Smooth muscle cell (in vitro differentiated cells): ENCODE results near the gene CEPT1. TPM values are rescaled to one million over a fixed set of nuclear protein-coding genes. Genes with fewer than 3 reads are reported as not detected.
A peak's percentile ranks its signal among the peaks of the same experiment; 100 is the strongest.

Experiments
- DNase-seq: peaks from one replicate; lab custom pipeline; 2025; ENCODE audit not compliant: unreplicated experiment; lab: John Stamatoyannopoulos, UW
- H2AFZ ChIP-seq: fragments of 200-600 bp; sonication (generic); 2 replicates; pipeline ENCODE4 v1.6.0; 2016; ENCODE audit warnings: antibody characterized with exemption, low read depth, mild to moderate bottlenecking
- H3F3A ChIP-seq: fragments of 200-600 bp; sonication (generic); 2 replicates; pipeline ENCODE4 v1.6.0; 2017; ENCODE audit warnings: antibody characterized with exemption, low read depth
- H3K27ac ChIP-seq: fragments of 200-600 bp; sonication (generic); 2 replicates; pipeline ENCODE4 v1.5.1; 2016; ENCODE audit warnings: low read depth, mild to moderate bottlenecking
- H3K27me3 ChIP-seq: fragments of 200-600 bp; sonication (generic); 2 replicates; pipeline ENCODE4 v1.6.1; 2016; ENCODE audit warnings: low read depth, mild to moderate bottlenecking
- H3K36me3 ChIP-seq: fragments of 200-600 bp; sonication (generic); 2 replicates; pipeline ENCODE4 v1.5.1; 2016; ENCODE audit warnings: low read depth
- H3K4me1 ChIP-seq: fragments of 200-600 bp; sonication (generic); 2 replicates; pipeline ENCODE4 v1.5.1; 2016; ENCODE audit warnings: low read depth
- H3K4me2 ChIP-seq: fragments of 200-600 bp; sonication (generic); 2 replicates; pipeline ENCODE4 v1.6.0; 2016; ENCODE audit warnings: mild to moderate bottlenecking
- H3K4me3 ChIP-seq: fragments of 200-600 bp; sonication (generic); 2 replicates; pipeline ENCODE4 v1.5.1; 2016; ENCODE audit warnings: mild to moderate bottlenecking
- H3K79me2 ChIP-seq: fragments of 200-600 bp; sonication (generic); 2 replicates; pipeline ENCODE4 v1.6.0; 2016; ENCODE audit warnings: low read depth, mild to moderate bottlenecking
- H3K9ac ChIP-seq: fragments of 200-600 bp; sonication (generic); 2 replicates; pipeline ENCODE4 v1.6.0; 2016; ENCODE audit warnings: low read depth
- H3K9me3 ChIP-seq: fragments of 200-600 bp; sonication (generic); replicated peaks from 2 replicates; pipeline ENCODE4 v1.5.1; 2016; ENCODE audit warnings: low read depth
- H4K20me1 ChIP-seq: fragments of 200-600 bp; sonication (generic); 2 replicates; pipeline ENCODE4 v1.6.0; 2016; ENCODE audit warnings: low read depth
- CTCF ChIP-seq: fragments of 200-600 bp; sonication (generic); IDR thresholded peaks from 2 replicates; pipeline ENCODE4 v1.5.1; 2017; ENCODE audit warnings: borderline replicate concordance, mild to moderate bottlenecking, antibody characterized with exemption; ENCODE audit not compliant: insufficient read depth, poor library complexity, severe bottlenecking
- WGBS: methylation state at CpG from one replicate; pipeline ENCODE4 v1.1.7; 2016; ENCODE audit warnings: low lambda C conversion rate; 5-methylcytosine and 5-hydroxymethylcytosine counted together
- polyA plus RNA-seq: library from polyadenylated mRNA; unstranded; fragments of >200 nt; fragmentation: Nextera tagmentation; extraction: Ambion mirVana; gene quantifications from 2 replicates; pipeline ENCODE4 v1.2.1, GENCODE V29; 2016
- total RNA-seq: library from RNA; depleted of rRNA; stranded (reverse); fragments of >200 nt; gene quantifications from 2 replicates; pipeline ENCODE4 v1.2.3, GENCODE V29; 2014

The CEPT1 gene
- total and polyA plus RNA-seq, 2 experiments from 2014 or later = 19.4 to 36.8 TPM

- Histone ChIP-seq H2AFZ (no peak overlapping the region), H3K79me2 (peaks cover 90% of the 10 kb centered on the region), H3K9ac (no peak overlapping the region), H4K20me1 (peaks cover 41% of the 10 kb centered on the region), H3K27ac (no peak overlapping the region), H3K4me1 (peaks cover 23% of the 10 kb centered on the region), H3K27me3 (no peaks in the 10 kb centered on the region), H3K9me3 (no peaks in the 10 kb centered on the region), H3K36me3 (no peaks in the 10 kb centered on the region), H3F3A (no peaks in the 10 kb centered on the region), H3K4me3 (peak overlapping the region; percentile 92), H3K4me2 (peak overlapping the region; percentile 91)
- DNase-seq = no peak
- TF ChIP-seq CTCF = no peak
- 56% methylated on average over 5 of the region's 5 CpGs for WGBS
Observed at GRCh38 chr1:111142356-111142975, 2.4 kb downstream of the CEPT1 start.

GRCh38 chr1:111145542-111145941, 5.5 kb downstream of the CEPT1 start:
- Histone ChIP-seq H3K9ac (no peak overlapping the region), H3K9me3 (no peaks in the 10 kb centered on the region), H2AFZ (no peak overlapping the region), H4K20me1 (peaks cover 59% of the 10 kb centered on the region), H3K27ac (no peak overlapping the region), H3K4me2 (no peak overlapping the region), H3K36me3 (peaks cover 4% of the 10 kb centered on the region), H3K27me3 (no peaks in the 10 kb centered on the region), H3K4me1 (peaks cover 18% of the 10 kb centered on the region), H3K4me3 (no peak overlapping the region), H3K79me2 (peaks cover 80% of the 10 kb centered on the region), H3F3A (no peaks in the 10 kb centered on the region)
- 92% methylated on average over 2 of the region's 2 CpGs for WGBS
- DNase-seq = no peak
- TF ChIP-seq CTCF = no peak

GRCh38 chr1:111145963-111146768, 6.1 kb downstream of the CEPT1 start:
- Histone ChIP-seq H3K27me3 (no peaks in the 10 kb centered on the region), H4K20me1 (peaks cover 59% of the 10 kb centered on the region), H3K4me1 (peaks cover 14% of the 10 kb centered on the region), H3K4me2 (no peak overlapping the region), H3K79me2 (peaks cover 76% of the 10 kb centered on the region), H3K36me3 (peaks cover 4% of the 10 kb centered on the region), H2AFZ (no peak overlapping the region), H3K4me3 (no peak overlapping the region), H3K27ac (no peak overlapping the region), H3K9ac (no peak overlapping the region), H3F3A (no peaks in the 10 kb centered on the region), H3K9me3 (no peaks in the 10 kb centered on the region)
- TF ChIP-seq CTCF = no peak
- DNase-seq = no peak

GRCh38 chr1:111147948-111148347, 7.9 kb downstream of the CEPT1 start:
- Histone ChIP-seq H3K4me3 (no peak overlapping the region), H3K9ac (no peak overlapping the region), H3K27ac (no peak overlapping the region), H3K79me2 (peaks cover 68% of the 10 kb centered on the region), H2AFZ (no peak overlapping the region), H3K4me1 (no peaks in the 10 kb centered on the region), H3F3A (no peaks in the 10 kb centered on the region), H3K4me2 (no peak overlapping the region), H4K20me1 (peaks cover 63% of the 10 kb centered on the region), H3K9me3 (no peaks in the 10 kb centered on the region), H3K36me3 (peaks cover 4% of the 10 kb centered on the region), H3K27me3 (no peaks in the 10 kb centered on the region)
- WGBS = 56% methylated on average over 3 of the region's 3 CpGs
- no peak for DNase-seq
- TF ChIP-seq CTCF = no peak
